ENCODE results near the gene ACP4. TPM values are rescaled to one million over a fixed set of nuclear protein-coding genes. Genes with fewer than 3 reads are reported as not detected.

Gene ACP4
- total and polyA plus RNA-seq, 12 donors: not detected

GRCh38 chr19:50821622-50822021 lies 31.4 kb downstream of the ACP4 start:
- Histone ChIP-seq H3K27me3 (peaks cover 15 to 89% (median 73%) of the 10 kb centered on the region in 7 donors), H3K9me3 (no peaks in the 10 kb centered on the region), H3K4me1 (peaks cover 0 to 13% (median 6%) of the 10 kb centered on the region in 9 donors), H3K4me3 (no peak overlapping the region), H3K36me3 (no peaks in the 10 kb centered on the region), H3K27ac (no peak overlapping the region)
- DNase-seq: no peak
- no peak for TF ChIP-seq CTCF (IDR thresholded peaks at IDR 0.05)
- WGBS, 2 donors: 53 to 64% methylated on average over 8 of the region's 8 CpGs
- no peak for ATAC-seq
- intact Hi-C loops (cut with DNase I): no loop called here

- no peak overlapping the region for H3K4me3 ChIP-seq
- ATAC-seq (no peak), DNase-seq (no peak)
- 77 to 78% methylated on average over 7 of the region's 7 CpGs for WGBS, 2 donors
- H3K4me1 ChIP-seq: peaks cover 0 to 13% (median 6%) of the 10 kb centered on the region in 9 donors
- no peaks in the 10 kb centered on the region for H3K9me3 ChIP-seq
- no peak overlapping the region for H3K27ac ChIP-seq
- intact Hi-C loops (cut with DNase I): no loop called here
- H3K36me3 ChIP-seq: no peaks in the 10 kb centered on the region
- TF ChIP-seq CTCF (IDR thresholded peaks at IDR 0.05): no peak
- H3K27me3 ChIP-seq: peaks cover 15 to 93% (median 66%) of the 10 kb centered on the region in 7 donors
Observed at GRCh38 chr19:50822661-50823208, 32.5 kb downstream of the ACP4 start.

GRCh38 chr19:50823389-50824042 lies 33.3 kb downstream of the ACP4 start, which contains the start of gene KLK1:
Gene KLK1 (minus strand): TSS chr19:50823787. CDS start chr19:50823748, 39 bp downstream.
- no peaks in the 10 kb centered on the region for H3K36me3 ChIP-seq
- DNase-seq: no peak
- H3K27ac ChIP-seq: no peak within 1 kb of the TSS
- intact Hi-C loops (cut with DNase I): no loop called here
- no peak for TF ChIP-seq CTCF (IDR thresholded peaks at IDR 0.05)
- peak in 2 of 8 donors; percentile 25 to 48 for ATAC-seq
- H3K27me3 ChIP-seq: peaks cover 15 to 93% (median 63%) of the 10 kb centered on the region in 7 donors
- H3K9me3 ChIP-seq: no peaks in the 10 kb centered on the region
- peaks cover 0 to 7% (median 0%) of the 10 kb centered on the region in 9 donors for H3K4me1 ChIP-seq
- no peak within 1 kb of the TSS for H3K4me3 ChIP-seq
- WGBS, 2 donors: 47 to 56% methylated on average over 13 to 14 of the region's 14 CpGs

- Histone ChIP-seq H3K27ac (no peak overlapping the region), H3K9me3 (no peaks in the 10 kb centered on the region), H3K36me3 (no peaks in the 10 kb centered on the region), H3K4me3 (no peak overlapping the region), H3K4me1 (no peaks in the 10 kb centered on the region), H3K27me3 (peaks cover 6 to 77% (median 37%) of the 10 kb centered on the region in 7 donors)
- 75 to 79% methylated on average over 43 of the region's 43 CpGs for WGBS, 2 donors
- ATAC-seq (peak in 1 of 8 donors; percentile 39), DNase-seq (no peak)
- intact Hi-C loops (cut with DNase I): no loop called here
- TF ChIP-seq CTCF (IDR thresholded peaks at IDR 0.05): no peak
Observed at GRCh38 chr19:50826492-50827240, 36.5 kb downstream of the ACP4 start.
